ENCODE data around the gene PIK3R1.

DNA sequence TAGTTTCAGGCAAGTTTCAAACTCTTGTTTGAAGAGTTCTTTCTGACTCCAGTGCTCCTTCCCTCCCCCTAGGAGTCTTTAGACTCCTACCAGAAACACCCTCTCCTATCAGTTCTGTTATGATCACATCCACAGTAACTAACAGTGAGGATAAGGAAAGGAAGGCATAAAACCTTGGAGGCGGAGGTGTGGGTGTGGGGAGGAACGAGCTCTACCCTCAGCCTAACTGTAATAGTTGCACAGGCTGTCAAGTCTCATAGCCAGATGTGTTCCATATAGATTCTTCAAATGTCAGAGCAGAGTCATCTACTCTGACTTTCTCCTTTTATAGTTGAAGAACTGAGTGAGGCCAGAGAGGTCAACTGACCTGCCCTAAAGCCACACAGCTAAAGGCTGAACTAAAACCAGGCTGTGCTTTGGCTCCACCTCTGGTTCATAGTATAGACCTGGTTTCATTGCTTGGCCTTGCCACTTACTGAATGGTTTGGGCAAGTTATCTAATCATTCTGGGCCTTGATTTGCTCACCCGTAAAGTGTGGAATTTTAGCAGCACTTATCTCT, 34.4 kb upstream of the PIK3R1 start:
- TF ChIP-seq, protein P1, sequence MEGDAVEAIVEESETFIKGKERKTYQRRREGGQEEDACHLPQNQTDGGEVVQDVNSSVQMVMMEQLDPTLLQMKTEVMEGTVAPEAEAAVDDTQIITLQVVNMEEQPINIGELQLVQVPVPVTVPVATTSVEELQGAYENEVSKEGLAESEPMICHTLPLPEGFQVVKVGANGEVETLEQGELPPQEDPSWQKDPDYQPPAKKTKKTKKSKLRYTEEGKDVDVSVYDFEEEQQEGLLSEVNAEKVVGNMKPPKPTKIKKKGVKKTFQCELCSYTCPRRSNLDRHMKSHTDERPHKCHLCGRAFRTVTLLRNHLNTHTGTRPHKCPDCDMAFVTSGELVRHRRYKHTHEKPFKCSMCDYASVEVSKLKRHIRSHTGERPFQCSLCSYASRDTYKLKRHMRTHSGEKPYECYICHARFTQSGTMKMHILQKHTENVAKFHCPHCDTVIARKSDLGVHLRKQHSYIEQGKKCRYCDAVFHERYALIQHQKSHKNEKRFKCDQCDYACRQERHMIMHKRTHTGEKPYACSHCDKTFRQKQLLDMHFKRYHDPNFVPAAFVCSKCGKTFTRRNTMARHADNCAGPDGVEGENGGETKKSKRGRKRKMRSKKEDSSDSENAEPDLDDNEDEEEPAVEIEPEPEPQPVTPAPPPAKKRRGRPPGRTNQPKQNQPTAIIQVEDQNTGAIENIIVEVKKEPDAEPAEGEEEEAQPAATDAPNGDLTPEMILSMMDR (IDR thresholded peaks at IDR 0.05), result no peak
- TF ChIP-seq POLR2A (IDR thresholded peaks at IDR 0.05), result no peak
